PC-9 (cell line): ENCODE results near the gene RHOB.

Experiments used
- EZH2 ChIP-seq: fragments of 200-600 bp; sonication (generic); IDR thresholded peaks from 2 replicates; pipeline ENCODE4 v1.8.0; 2017; ENCODE audit warnings: antibody characterized with exemption, low read depth
- TF ChIP-seq, protein P1 (sequence below): fragments of 200-600 bp; sonication (generic); conservative IDR thresholded peaks from 2 replicates; pipeline ENCODE4 v1.6.1; 2017; ENCODE audit warnings: mixed run types, antibody characterized with exemption, mild to moderate bottlenecking, moderate library complexity

DNA sequence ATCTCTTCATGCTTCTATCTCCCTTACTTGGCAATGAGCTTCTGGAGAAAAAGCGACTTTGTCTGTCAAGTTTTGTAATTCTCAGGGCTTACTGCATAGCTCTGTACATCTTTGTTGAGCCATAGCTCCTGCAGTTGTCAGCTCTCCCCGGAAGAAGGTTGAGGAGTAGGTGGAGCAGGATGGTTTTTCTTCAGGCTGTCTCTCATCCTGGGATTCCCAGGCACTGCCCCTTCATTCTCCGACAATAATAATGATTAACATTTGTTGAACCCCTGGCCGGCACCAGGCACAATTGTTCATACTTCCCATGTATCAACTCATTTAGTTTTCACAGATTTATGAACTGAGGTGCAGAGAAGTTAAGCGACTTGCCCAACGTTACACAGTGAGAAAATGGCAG is 23.5 kb upstream of the RHOB start:
- TF ChIP-seq, protein P1, sequence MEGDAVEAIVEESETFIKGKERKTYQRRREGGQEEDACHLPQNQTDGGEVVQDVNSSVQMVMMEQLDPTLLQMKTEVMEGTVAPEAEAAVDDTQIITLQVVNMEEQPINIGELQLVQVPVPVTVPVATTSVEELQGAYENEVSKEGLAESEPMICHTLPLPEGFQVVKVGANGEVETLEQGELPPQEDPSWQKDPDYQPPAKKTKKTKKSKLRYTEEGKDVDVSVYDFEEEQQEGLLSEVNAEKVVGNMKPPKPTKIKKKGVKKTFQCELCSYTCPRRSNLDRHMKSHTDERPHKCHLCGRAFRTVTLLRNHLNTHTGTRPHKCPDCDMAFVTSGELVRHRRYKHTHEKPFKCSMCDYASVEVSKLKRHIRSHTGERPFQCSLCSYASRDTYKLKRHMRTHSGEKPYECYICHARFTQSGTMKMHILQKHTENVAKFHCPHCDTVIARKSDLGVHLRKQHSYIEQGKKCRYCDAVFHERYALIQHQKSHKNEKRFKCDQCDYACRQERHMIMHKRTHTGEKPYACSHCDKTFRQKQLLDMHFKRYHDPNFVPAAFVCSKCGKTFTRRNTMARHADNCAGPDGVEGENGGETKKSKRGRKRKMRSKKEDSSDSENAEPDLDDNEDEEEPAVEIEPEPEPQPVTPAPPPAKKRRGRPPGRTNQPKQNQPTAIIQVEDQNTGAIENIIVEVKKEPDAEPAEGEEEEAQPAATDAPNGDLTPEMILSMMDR, result no peak
- no peak for TF ChIP-seq EZH2
